NCI-H2081 treated with DMSO at 0.1 percent for 48 hours (cell line): ENCODE results near the gene SOD2.
A peak's percentile ranks its signal among the peaks of the same experiment; 100 is the strongest.
"Not testable (repeated sequence)": the region's sequence is repeated elsewhere in the genome, so short reads cannot be mapped to it uniquely, and the experiment has no call there.

Experiments
- DNase-seq: peaks from one replicate; lab custom pipeline; 2025; lab: John Stamatoyannopoulos, UW

SOD2 gene

GRCh38 chr6:159682810-159683209 is 10.2 kb downstream of the SOD2 start:
- no peak for DNase-seq

- DNase-seq = no peak
Observed at GRCh38 chr6:159682295-159682694, 10.7 kb downstream of the SOD2 start.

GRCh38 chr6:159681191-159681880 is 11.7 kb downstream of the SOD2 start:
- no peak for DNase-seq

- DNase-seq = no peak
Observed at GRCh38 chr6:159680104-159680503, 12.9 kb downstream of the SOD2 start.

- no peak for DNase-seq
Observed at GRCh38 chr6:159679091-159680077, 13.7 kb downstream of the SOD2 start.

GRCh38 chr6:159678574-159678973 is 14.5 kb downstream of the SOD2 start:
- no peak for DNase-seq

- no peak for DNase-seq
Observed at GRCh38 chr6:159677506-159678165, 15.4 kb downstream of the SOD2 start.

GRCh38 chr6:159676890-159677505 is 16.0 kb downstream of the SOD2 start:
- no peak for DNase-seq

GRCh38 chr6:159676236-159676635 is 16.8 kb downstream of the SOD2 start:
- not testable (repeated sequence) for DNase-seq

GRCh38 chr6:159665868-159666635 is 27.0 kb downstream of the SOD2 start:
- no peak for DNase-seq

- not testable (repeated sequence) for DNase-seq
Observed at GRCh38 chr6:159663368-159663889, 29.6 kb downstream of the SOD2 start.

- not testable (repeated sequence) for DNase-seq
Observed at GRCh38 chr6:159661977-159662376, 31.1 kb downstream of the SOD2 start.

- no peak for DNase-seq
Observed at GRCh38 chr6:159655409-159655988, 37.5 kb downstream of the SOD2 start.

- peak; percentile 2 for DNase-seq
Observed at GRCh38 chr6:159654483-159655098, 38.5 kb downstream of the SOD2 start.

- no peak for DNase-seq
Observed at GRCh38 chr6:159650314-159650713, 42.7 kb downstream of the SOD2 start.

- no peak for DNase-seq
Observed at GRCh38 chr6:159649441-159649840, 43.6 kb downstream of the SOD2 start.

- no peak for DNase-seq
Observed at GRCh38 chr6:159646733-159647132, 46.3 kb downstream of the SOD2 start.

GRCh38 chr6:159646116-159646515 is 46.9 kb downstream of the SOD2 start:
- DNase-seq = no peak

- DNase-seq = no peak
Observed at GRCh38 chr6:159645640-159646039, 47.4 kb downstream of the SOD2 start.
